Mononuclear cell (primary cell): Measurements from ENCODE around the gene ADD1. TPM values are rescaled to one million over a fixed set of nuclear protein-coding genes. Genes with fewer than 3 reads are reported as not detected.

ENCODE experiments used
- H3K27me3 ChIP-seq: 2 replicates; pipeline ENCODE4 v1.6.0; 2011; ENCODE audit warnings: low read length, control low read depth; ENCODE audit not compliant: insufficient read depth
- H3K4me1 ChIP-seq: 2 replicates; pipeline ENCODE4 v1.5.1; 2011; ENCODE audit warnings: mild to moderate bottlenecking, low read length, control low read depth; ENCODE audit not compliant: insufficient read depth
- H3K4me3 ChIP-seq: 2 replicates; pipeline ENCODE4 v1.5.1; 2011; ENCODE audit warnings: mild to moderate bottlenecking, low read length, moderate library complexity
- H3K9me3 ChIP-seq: 2 replicates; pipeline ENCODE4 v1.5.1; 2011; ENCODE audit warnings: low read depth, mild to moderate bottlenecking, control low read depth, low read length
- total RNA-seq: library from RNA; depleted of rRNA; stranded (reverse); fragments of >200 nt; gene quantifications from one replicate; pipeline ENCODE4 v1.2.3, GENCODE V29; 2012

The ADD1 gene
- total RNA-seq, result 147 TPM

- Histone ChIP-seq H3K9me3 (no peaks in the 10 kb centered on the region), H3K4me1 (peaks cover 70% of the 10 kb centered on the region), H3K4me3 (peak within 1 kb of the TSS; percentile 68), H3K27me3 (no peaks in the 10 kb centered on the region)
Measured at GRCh38 chr4:2843263-2843940, at the start of gene ADD1. Gene ADD1, plus strand, starts transcription at chr4:2843844. Its CDS starts 32,072 bp downstream, at chr4:2875916.

GRCh38 chr4:2794486-2795299 is 49.0 kb upstream of the ADD1 start:
- Histone ChIP-seq H3K4me3 (peak overlapping the region; percentile 51), H3K9me3 (no peaks in the 10 kb centered on the region), H3K4me1 (peaks cover 92% of the 10 kb centered on the region)

GRCh38 chr4:2795300-2795892 is 48.2 kb upstream of the ADD1 start:
- Histone ChIP-seq H3K4me3 (peak overlapping the region; percentile 51), H3K4me1 (peaks cover 92% of the 10 kb centered on the region), H3K9me3 (no peaks in the 10 kb centered on the region), H3K27me3 (no peaks in the 10 kb centered on the region)

More at GRCh38 chr4:2794486-2795299, 49.0 kb upstream of the ADD1 start:
- no peaks in the 10 kb centered on the region for H3K27me3 ChIP-seq

- Histone ChIP-seq H3K4me1 (peaks cover 92% of the 10 kb centered on the region), H3K27me3 (no peaks in the 10 kb centered on the region), H3K4me3 (no peak overlapping the region), H3K9me3 (no peaks in the 10 kb centered on the region)
Measured at GRCh38 chr4:2795893-2796848, 47.5 kb upstream of the ADD1 start.

- Histone ChIP-seq H3K27me3 (no peaks in the 10 kb centered on the region), H3K4me1 (peaks cover 92% of the 10 kb centered on the region), H3K9me3 (no peaks in the 10 kb centered on the region), H3K4me3 (no peak overlapping the region)
Measured at GRCh38 chr4:2796849-2797544, 46.6 kb upstream of the ADD1 start.

GRCh38 chr4:2797545-2798305 is 45.9 kb upstream of the ADD1 start:
- Histone ChIP-seq H3K4me3 (no peak overlapping the region), H3K4me1 (peaks cover 91% of the 10 kb centered on the region), H3K27me3 (no peaks in the 10 kb centered on the region), H3K9me3 (no peaks in the 10 kb centered on the region)

- Histone ChIP-seq H3K9me3 (no peaks in the 10 kb centered on the region), H3K4me3 (peak overlapping the region; percentile 58), H3K27me3 (no peaks in the 10 kb centered on the region), H3K4me1 (peaks cover 98% of the 10 kb centered on the region)
Measured at GRCh38 chr4:2798399-2799223, 45.0 kb upstream of the ADD1 start.

GRCh38 chr4:2799224-2799911 is 44.3 kb upstream of the ADD1 start:
- Histone ChIP-seq H3K4me1 (peaks cover 98% of the 10 kb centered on the region), H3K4me3 (peak overlapping the region; percentile 58), H3K9me3 (no peaks in the 10 kb centered on the region), H3K27me3 (no peaks in the 10 kb centered on the region)

- Histone ChIP-seq H3K9me3 (no peaks in the 10 kb centered on the region), H3K4me1 (peaks cover 98% of the 10 kb centered on the region), H3K4me3 (peak overlapping the region; percentile 58)
Measured at GRCh38 chr4:2799971-2800690, 43.5 kb upstream of the ADD1 start.

GRCh38 chr4:2800691-2801596 is 42.7 kb upstream of the ADD1 start:
- Histone ChIP-seq H3K4me1 (peaks cover 98% of the 10 kb centered on the region), H3K4me3 (peak overlapping the region; percentile 58), H3K9me3 (no peaks in the 10 kb centered on the region), H3K27me3 (no peaks in the 10 kb centered on the region)

More at GRCh38 chr4:2799971-2800690, 43.5 kb upstream of the ADD1 start:
- H3K27me3 ChIP-seq, result no peaks in the 10 kb centered on the region
